ENCODE data around the gene CAPZA2.

Gene CAPZA2

GRCh38 chr7:116840256-116840655, 22.1 kb upstream of the CAPZA2 start:
- Mint-ChIP-seq H3K27ac (no peak overlapping the region), H3K36me3 (peaks cover 0 to 2% of the 10 kb centered on the region in 2 donors), H3K4me1 (peaks cover 11 to 20% of the 10 kb centered on the region in 2 donors), H3K4me3 (no peak overlapping the region), H3K9me3 (peaks cover 0 to 3% of the 10 kb centered on the region in 2 donors), H3K27me3 (peaks cover 7 to 17% of the 10 kb centered on the region in 2 donors)
- DNase-seq (no peak), ATAC-seq (replicated peaks) (no peak)

DNA sequence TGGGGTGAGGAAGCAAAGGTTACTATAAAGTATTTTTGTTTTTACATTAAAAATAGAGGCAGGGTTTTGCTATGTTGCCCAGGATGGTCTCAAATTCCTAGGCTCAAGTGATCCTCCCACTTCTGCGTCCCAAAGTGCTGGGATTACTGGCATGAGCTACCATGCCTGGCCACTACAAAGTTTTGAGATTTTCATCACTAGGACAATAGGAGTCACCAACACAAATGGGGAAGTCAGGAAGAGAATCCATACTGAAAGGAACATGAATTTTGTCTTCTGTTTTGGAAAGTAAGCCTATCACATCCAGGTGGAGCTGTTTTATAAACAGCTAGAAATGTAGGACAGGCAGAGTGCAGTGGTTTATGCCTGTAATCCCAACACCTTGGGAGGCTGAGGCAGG, 20.0 kb upstream of the CAPZA2 start:
- DNase-seq, result no peak
- H3K4me3 Mint-ChIP-seq, result no peak overlapping the region
- H3K27ac Mint-ChIP-seq, result no peak overlapping the region
- no peak for ATAC-seq (replicated peaks)
- H3K36me3 Mint-ChIP-seq, result peaks cover 0 to 2% of the 10 kb centered on the region in 2 donors
- peaks cover 0 to 3% of the 10 kb centered on the region in 2 donors for H3K9me3 Mint-ChIP-seq
- peaks cover 11 to 20% of the 10 kb centered on the region in 2 donors for H3K4me1 Mint-ChIP-seq
- H3K27me3 Mint-ChIP-seq, result peaks cover 4 to 6% of the 10 kb centered on the region in 2 donors

DNA sequence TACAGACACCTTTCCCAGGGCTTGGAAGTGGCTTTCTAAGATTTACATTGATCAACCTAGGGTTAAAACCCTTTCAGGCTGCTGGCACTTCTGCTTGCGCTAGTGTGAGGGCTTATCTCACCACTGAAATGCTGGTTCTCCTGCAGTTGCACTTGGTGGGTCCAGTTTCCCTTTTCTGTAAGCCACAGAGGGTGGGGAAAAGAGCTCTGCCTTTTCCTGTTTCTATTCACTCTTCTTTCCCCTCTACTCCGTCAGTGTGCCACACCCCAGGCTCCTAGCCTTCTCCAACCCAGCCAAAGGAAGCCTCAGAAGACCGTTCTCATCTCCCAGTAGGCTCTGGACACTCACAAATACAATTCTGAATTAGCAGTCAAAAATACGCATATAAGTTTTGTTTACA, 19.0 kb upstream of the CAPZA2 start:
- H3K4me3 Mint-ChIP-seq, result peak overlapping the region; percentile 69 to 73
- peak; percentile 69 to 74 for ATAC-seq (replicated peaks)
- peak overlapping the region; percentile 69 for H3K27ac Mint-ChIP-seq
- peaks cover 0 to 2% of the 10 kb centered on the region in 2 donors for H3K36me3 Mint-ChIP-seq
- H3K27me3 Mint-ChIP-seq, result peaks cover 2 to 6% of the 10 kb centered on the region in 2 donors
- peaks cover 11 to 20% of the 10 kb centered on the region in 2 donors for H3K4me1 Mint-ChIP-seq
- peaks cover 0 to 3% of the 10 kb centered on the region in 2 donors for H3K9me3 Mint-ChIP-seq
- DNase-seq, result no peak

DNA sequence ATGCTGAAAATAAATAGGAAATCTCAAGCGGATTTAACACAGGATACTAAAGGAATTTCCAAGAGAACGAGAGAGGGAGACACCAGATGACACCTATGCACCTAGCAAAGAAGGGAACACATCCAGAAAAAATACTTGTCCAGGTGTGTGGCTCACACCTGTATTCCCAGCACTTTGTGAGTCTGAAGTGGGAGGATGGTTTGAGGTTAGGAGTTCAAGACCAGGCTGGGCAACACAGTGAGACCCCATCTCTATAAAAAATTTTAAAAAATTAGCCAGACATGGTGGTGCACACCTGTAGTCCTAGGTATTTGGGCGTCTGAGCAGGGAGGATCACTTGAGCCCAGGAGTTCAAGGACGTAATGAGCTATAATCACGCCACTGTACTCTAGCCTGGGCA, 11.2 kb upstream of the CAPZA2 start:
- H3K27me3 Mint-ChIP-seq, result peaks cover 15 to 25% of the 10 kb centered on the region in 2 donors
- H3K4me3 Mint-ChIP-seq, result no peak overlapping the region
- no peaks in the 10 kb centered on the region for H3K9me3 Mint-ChIP-seq
- no peak overlapping the region for H3K27ac Mint-ChIP-seq
- H3K36me3 Mint-ChIP-seq, result no peaks in the 10 kb centered on the region
- DNase-seq (no peak), ATAC-seq (replicated peaks) (no peak)
- no peaks in the 10 kb centered on the region for H3K4me1 Mint-ChIP-seq

- H3K27ac Mint-ChIP-seq, result no peak overlapping the region
- ATAC-seq (replicated peaks), result no peak
- H3K4me1 Mint-ChIP-seq, result no peaks in the 10 kb centered on the region
- no peaks in the 10 kb centered on the region for H3K36me3 Mint-ChIP-seq
- no peak for DNase-seq
- H3K9me3 Mint-ChIP-seq, result no peaks in the 10 kb centered on the region
- peaks cover 15 to 25% of the 10 kb centered on the region in 2 donors for H3K27me3 Mint-ChIP-seq
- no peak overlapping the region for H3K4me3 Mint-ChIP-seq
These were observed 10.7 kb upstream of the CAPZA2 start for GRCh38 chr7:116851671-116852070.

DNA sequence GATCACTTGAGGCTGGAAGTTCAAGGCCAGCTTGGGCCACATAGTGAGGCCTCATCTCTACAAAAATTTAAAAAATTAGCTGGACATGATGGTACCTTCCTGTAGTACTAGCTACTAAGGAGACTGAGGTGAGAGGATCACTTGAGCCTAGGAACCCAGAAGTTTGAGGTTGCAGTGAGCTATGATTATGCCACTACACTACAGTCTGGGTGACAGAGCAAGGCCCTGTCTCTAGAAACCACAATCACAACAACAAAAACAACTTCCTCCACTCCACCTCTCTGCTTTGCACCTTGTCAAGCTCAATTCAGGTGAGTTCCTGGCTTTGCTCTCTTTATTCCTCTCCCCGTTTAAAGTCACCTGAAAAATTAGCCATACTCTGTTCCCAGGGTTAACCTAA, 8.3 kb upstream of the CAPZA2 start:
- H3K27ac Mint-ChIP-seq, result no peak overlapping the region
- H3K4me1 Mint-ChIP-seq, result no peaks in the 10 kb centered on the region
- no peaks in the 10 kb centered on the region for H3K36me3 Mint-ChIP-seq
- peaks cover 31 to 33% of the 10 kb centered on the region in 2 donors for H3K27me3 Mint-ChIP-seq
- no peak for DNase-seq
- H3K9me3 Mint-ChIP-seq, result no peaks in the 10 kb centered on the region
- ATAC-seq (replicated peaks), result no peak
- no peak overlapping the region for H3K4me3 Mint-ChIP-seq

- ATAC-seq (replicated peaks), result no peak
- no peaks in the 10 kb centered on the region for H3K9me3 Mint-ChIP-seq
- peaks cover 20 to 35% of the 10 kb centered on the region in 2 donors for H3K27me3 Mint-ChIP-seq
- no peak overlapping the region for H3K4me3 Mint-ChIP-seq
- peaks cover 2 to 5% of the 10 kb centered on the region in 2 donors for H3K4me1 Mint-ChIP-seq
- H3K27ac Mint-ChIP-seq, result no peak overlapping the region
- no peak for DNase-seq
- no peaks in the 10 kb centered on the region for H3K36me3 Mint-ChIP-seq
These were observed 5.3 kb upstream of the CAPZA2 start for GRCh38 chr7:116857052-116857451.

GRCh38 chr7:116859323-116859722, 3.1 kb upstream of the CAPZA2 start:
- peaks cover 2 to 18% of the 10 kb centered on the region in 2 donors for H3K4me1 Mint-ChIP-seq
- ATAC-seq (replicated peaks) (no peak), DNase-seq (no peak)
- peaks cover 19 to 35% of the 10 kb centered on the region in 2 donors for H3K27me3 Mint-ChIP-seq
- no peak overlapping the region for H3K27ac Mint-ChIP-seq
- no peaks in the 10 kb centered on the region for H3K9me3 Mint-ChIP-seq
- H3K4me3 Mint-ChIP-seq, result no peak overlapping the region
- peaks cover 3 to 4% of the 10 kb centered on the region in 2 donors for H3K36me3 Mint-ChIP-seq

GRCh38 chr7:116861717-116862116, 670 bp upstream of the CAPZA2 start:
- peaks cover 4 to 19% of the 10 kb centered on the region in 2 donors for H3K4me1 Mint-ChIP-seq
- H3K4me3 Mint-ChIP-seq, result peak overlapping the region; percentile 92 to 99
- H3K36me3 Mint-ChIP-seq, result peaks cover 3 to 4% of the 10 kb centered on the region in 2 donors
- peaks cover 12 to 27% of the 10 kb centered on the region in 2 donors for H3K27me3 Mint-ChIP-seq
- peak overlapping the region; percentile 77 for H3K27ac Mint-ChIP-seq
- H3K9me3 Mint-ChIP-seq, result no peaks in the 10 kb centered on the region
- no peak for ATAC-seq (replicated peaks)
- DNase-seq, result no peak

DNA sequence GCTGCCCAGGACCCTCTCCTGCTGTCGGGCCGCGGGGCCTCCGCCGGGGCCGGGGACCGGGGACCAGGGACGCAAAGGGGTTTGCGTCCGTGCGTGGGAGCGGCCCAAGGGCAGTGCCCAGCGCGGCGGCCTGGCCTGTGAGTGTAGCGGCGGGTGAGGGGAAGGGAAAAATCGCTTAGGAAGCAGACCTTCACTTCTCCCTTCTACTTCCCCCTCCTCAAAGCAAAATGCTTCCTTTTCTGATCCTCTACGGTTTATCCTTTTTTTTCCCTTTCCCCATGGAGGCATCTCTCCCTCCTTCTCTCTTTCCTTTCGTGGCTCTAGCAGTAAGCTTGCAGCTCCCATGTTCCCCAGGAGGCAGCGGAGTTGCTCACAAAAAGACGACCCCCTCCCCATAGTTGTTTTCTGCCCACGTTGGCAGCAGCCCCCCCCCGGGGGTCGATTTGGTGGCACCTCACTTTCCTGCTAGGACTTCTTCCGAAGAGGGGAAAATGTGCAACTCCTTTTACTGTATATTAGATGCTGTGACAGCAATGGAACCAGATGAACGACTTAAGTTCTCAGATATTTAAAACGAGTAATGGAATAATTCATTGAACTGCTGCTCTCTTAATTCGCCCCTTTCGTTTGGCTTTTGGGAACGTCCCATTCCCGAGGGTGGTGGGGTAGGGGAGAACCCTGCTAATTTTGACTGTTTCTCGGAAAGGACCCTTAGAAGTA, 724 bp downstream of the CAPZA2 start:
- H3K27me3 Mint-ChIP-seq, result peaks cover 5 to 19% of the 10 kb centered on the region in 2 donors
- H3K36me3 Mint-ChIP-seq, result peaks cover 7 to 13% of the 10 kb centered on the region in 2 donors
- H3K9me3 Mint-ChIP-seq, result no peaks in the 10 kb centered on the region
- DNase-seq (no peak), ATAC-seq (replicated peaks) (peak; percentile 44 to 45)
- peaks cover 10 to 33% of the 10 kb centered on the region in 2 donors for H3K4me1 Mint-ChIP-seq
- H3K4me3 Mint-ChIP-seq, result peak overlapping the region; percentile 92 to 99
- peak overlapping the region; percentile 94 for H3K27ac Mint-ChIP-seq

DNA sequence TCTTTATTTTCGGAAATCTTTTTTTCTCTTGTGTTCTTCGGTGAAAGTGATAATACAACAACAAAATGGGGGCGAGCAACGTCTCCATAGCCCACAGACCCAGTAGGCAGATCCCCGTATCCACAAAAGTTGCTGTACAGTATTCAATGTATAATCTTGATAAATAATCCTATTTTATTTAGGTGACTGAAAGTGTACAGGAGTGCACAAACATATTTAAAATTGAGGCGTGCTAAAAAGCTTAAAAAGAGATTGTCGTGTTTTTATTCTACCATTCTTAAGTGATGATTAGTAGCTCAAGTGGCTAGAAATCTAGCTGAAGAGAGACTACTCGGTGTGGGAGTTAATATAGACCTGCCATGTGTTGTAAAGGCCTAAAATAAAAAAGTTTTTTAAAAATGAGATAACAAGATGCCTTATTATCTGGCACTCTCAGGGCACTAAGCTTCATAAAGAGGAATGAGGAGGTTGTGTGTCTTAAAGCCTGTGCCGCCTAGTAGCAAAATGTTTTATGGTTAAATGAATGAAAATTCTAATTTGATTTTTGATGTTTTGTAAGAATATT, 1.6 kb downstream of the CAPZA2 start:
- Mint-ChIP-seq H3K27me3 (peaks cover 5 to 12% of the 10 kb centered on the region in 2 donors), H3K36me3 (peaks cover 8 to 14% of the 10 kb centered on the region in 2 donors), H3K4me3 (peak overlapping the region; percentile 92 to 99), H3K9me3 (no peaks in the 10 kb centered on the region), H3K27ac (peak overlapping the region; percentile 94), H3K4me1 (peaks cover 10 to 36% of the 10 kb centered on the region in 2 donors)
- ATAC-seq (replicated peaks) (no peak), DNase-seq (no peak)

DNA sequence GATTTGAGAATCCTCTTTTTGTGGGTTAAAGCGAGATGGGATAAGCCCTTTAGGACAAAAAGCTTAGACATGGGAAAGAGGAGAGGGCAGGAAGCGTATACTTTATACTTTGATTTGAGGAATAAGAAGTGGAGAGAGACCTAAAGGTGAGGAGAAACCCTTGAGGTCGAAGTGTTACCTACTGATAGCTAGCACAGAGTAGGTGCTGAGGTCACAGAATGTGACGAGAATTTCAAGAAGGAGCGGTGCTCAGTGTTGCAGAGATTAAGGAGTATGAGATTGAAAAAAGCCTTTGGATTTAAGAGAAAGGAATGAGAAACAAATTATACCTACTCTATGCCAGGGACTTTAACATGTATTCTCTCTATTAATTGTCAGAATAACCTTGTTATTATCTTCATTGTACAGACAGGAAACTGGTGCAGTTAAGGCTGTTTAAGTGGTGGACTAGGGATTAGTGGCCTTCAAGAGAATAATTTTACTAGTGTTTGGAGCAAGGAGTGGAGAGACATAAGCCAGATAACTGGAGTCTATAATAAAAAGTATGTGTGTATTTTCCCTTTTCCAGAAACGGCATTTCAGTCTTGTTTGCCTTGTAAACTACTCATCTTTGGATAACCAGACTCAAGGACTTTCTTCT, 8.8 kb downstream of the CAPZA2 start:
- no peak for ATAC-seq (replicated peaks)
- Mint-ChIP-seq H3K27ac (no peak overlapping the region), H3K27me3 (no peaks in the 10 kb centered on the region), H3K4me3 (no peak overlapping the region), H3K4me1 (peaks cover 36 to 72% of the 10 kb centered on the region in 2 donors), H3K9me3 (no peaks in the 10 kb centered on the region), H3K36me3 (peaks cover 26 to 35% of the 10 kb centered on the region in 2 donors)
- DNase-seq, result no peak

GRCh38 chr7:116872026-116872425, 9.6 kb downstream of the CAPZA2 start:
- Mint-ChIP-seq H3K4me1 (peaks cover 36 to 67% of the 10 kb centered on the region in 2 donors), H3K9me3 (no peaks in the 10 kb centered on the region), H3K36me3 (peaks cover 26 to 35% of the 10 kb centered on the region in 2 donors), H3K27ac (peak overlapping the region; percentile 69), H3K4me3 (peak overlapping the region in 1 of 2 donors; percentile 29), H3K27me3 (no peaks in the 10 kb centered on the region)
- ATAC-seq (replicated peaks) (no peak), DNase-seq (no peak)

- no peak overlapping the region for H3K4me3 Mint-ChIP-seq
- DNase-seq (no peak), ATAC-seq (replicated peaks) (no peak)
- H3K27me3 Mint-ChIP-seq, result no peaks in the 10 kb centered on the region
- H3K4me1 Mint-ChIP-seq, result peaks cover 29 to 54% of the 10 kb centered on the region in 2 donors
- no peak overlapping the region for H3K27ac Mint-ChIP-seq
- no peaks in the 10 kb centered on the region for H3K9me3 Mint-ChIP-seq
- H3K36me3 Mint-ChIP-seq, result peaks cover 22 to 26% of the 10 kb centered on the region in 2 donors
These were observed 11.2 kb downstream of the CAPZA2 start for GRCh38 chr7:116873619-116874018.

Data from stimulated activated naive B cell treated with anti-CD40 and anti-IgM and Interleukin-4, amounts not matched to agents 10 μg/mL and 1 μg/mL and 100 μg/mL, for 72 hours (primary cell).